ENCODE results near the gene SEC14L3. TPM values are rescaled to one million over a fixed set of nuclear protein-coding genes. Genes with fewer than 3 reads are reported as not detected.
"Not testable (repeated sequence)": the region's sequence is repeated elsewhere in the genome, so short reads cannot be mapped to it uniquely, and the experiment has no call there.

Gene SEC14L3
- total RNA-seq, 1 experiment from 2014 or later, result not detected

- no peak overlapping the region for H3K4me3 Mint-ChIP-seq (ENCODE audit: low read depth, unreplicated experiment)
- H3K4me1 Mint-ChIP-seq (ENCODE audit: low read depth, unreplicated experiment), result no peaks in the 10 kb centered on the region
- intact Hi-C loops (cut with micrococcal nuclease; ENCODE audit: unreplicated experiment), result no loop called here
- H3K27ac Mint-ChIP-seq (ENCODE audit: unreplicated experiment), result peak overlapping the region; percentile 28
- TF ChIP-seq, protein P1, sequence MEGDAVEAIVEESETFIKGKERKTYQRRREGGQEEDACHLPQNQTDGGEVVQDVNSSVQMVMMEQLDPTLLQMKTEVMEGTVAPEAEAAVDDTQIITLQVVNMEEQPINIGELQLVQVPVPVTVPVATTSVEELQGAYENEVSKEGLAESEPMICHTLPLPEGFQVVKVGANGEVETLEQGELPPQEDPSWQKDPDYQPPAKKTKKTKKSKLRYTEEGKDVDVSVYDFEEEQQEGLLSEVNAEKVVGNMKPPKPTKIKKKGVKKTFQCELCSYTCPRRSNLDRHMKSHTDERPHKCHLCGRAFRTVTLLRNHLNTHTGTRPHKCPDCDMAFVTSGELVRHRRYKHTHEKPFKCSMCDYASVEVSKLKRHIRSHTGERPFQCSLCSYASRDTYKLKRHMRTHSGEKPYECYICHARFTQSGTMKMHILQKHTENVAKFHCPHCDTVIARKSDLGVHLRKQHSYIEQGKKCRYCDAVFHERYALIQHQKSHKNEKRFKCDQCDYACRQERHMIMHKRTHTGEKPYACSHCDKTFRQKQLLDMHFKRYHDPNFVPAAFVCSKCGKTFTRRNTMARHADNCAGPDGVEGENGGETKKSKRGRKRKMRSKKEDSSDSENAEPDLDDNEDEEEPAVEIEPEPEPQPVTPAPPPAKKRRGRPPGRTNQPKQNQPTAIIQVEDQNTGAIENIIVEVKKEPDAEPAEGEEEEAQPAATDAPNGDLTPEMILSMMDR (IDR thresholded peaks at IDR 0.05; ENCODE audit: unreplicated experiment), result no peak
- peaks cover 77% of the 10 kb centered on the region for H3K27me3 Mint-ChIP-seq (ENCODE audit: unreplicated experiment)
- no TSS peak for BruUV-seq (replicated peaks)
- CTCF ChIA-PET, result no interaction called here
- no peak for DNase-seq
- H3K36me3 Mint-ChIP-seq (ENCODE audit: insufficient read depth, unreplicated experiment), result no peaks in the 10 kb centered on the region
- H3K9me3 Mint-ChIP-seq (ENCODE audit: low read depth, unreplicated experiment), result no peaks in the 10 kb centered on the region
Observed at GRCh38 chr22:30474121-30474520, 2.3 kb upstream of the SEC14L3 start.

DNA sequence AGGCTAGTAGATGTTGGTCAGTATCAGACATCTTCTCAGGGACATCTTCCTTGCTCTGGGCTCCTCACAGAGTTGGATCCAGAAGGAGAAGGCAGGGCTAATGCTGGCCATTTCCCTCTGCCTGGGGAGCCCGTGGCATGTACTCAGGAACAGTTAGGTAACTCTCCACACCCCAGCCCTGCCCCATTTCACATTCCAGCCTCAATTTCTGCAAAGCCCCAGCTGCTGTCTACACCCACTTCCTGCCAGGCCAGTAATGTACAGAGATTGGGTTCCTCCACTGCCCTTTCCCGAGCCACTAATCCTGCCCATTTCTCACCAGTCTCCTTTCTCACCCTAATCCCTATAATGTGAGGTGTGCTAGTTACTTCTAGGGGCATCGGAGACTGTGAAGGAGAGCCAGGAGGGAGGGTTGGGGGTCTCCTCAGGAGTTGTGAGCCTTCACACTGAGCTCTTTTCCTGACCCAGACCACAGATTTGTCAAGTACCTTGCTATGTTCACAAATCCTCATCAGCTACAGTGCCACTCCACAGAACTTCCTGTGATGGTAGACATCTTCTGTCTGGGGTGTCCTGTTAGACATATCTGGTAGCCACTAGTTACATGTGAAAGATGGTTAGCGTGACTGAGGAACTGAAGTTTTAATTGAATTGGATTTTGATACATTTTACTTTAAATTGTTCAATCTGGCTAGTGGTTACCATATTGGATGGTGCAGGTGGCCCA is 1.3 kb upstream of the SEC14L3 start:
- H3K27ac Mint-ChIP-seq (ENCODE audit: unreplicated experiment), result no peak overlapping the region
- intact Hi-C loops (cut with micrococcal nuclease; ENCODE audit: unreplicated experiment), result no loop called here
- TF ChIP-seq, protein P1 (IDR thresholded peaks at IDR 0.05; ENCODE audit: unreplicated experiment), result no peak
- DNase-seq, result no peak
- H3K9me3 Mint-ChIP-seq (ENCODE audit: low read depth, unreplicated experiment), result no peaks in the 10 kb centered on the region
- H3K4me1 Mint-ChIP-seq (ENCODE audit: low read depth, unreplicated experiment), result no peaks in the 10 kb centered on the region
- H3K4me3 Mint-ChIP-seq (ENCODE audit: low read depth, unreplicated experiment), result no peak overlapping the region
- no peaks in the 10 kb centered on the region for H3K36me3 Mint-ChIP-seq (ENCODE audit: insufficient read depth, unreplicated experiment)
- H3K27me3 Mint-ChIP-seq (ENCODE audit: unreplicated experiment), result peaks cover 76% of the 10 kb centered on the region
- BruUV-seq (replicated peaks), result no TSS peak
- CTCF ChIA-PET, result interaction anchor here (0.8 kb wide), 1 partner anchor 11 kb away, joined by 3 read pairs; no protein-coding TSS in a partner anchor

- TF ChIP-seq, protein P1 (IDR thresholded peaks at IDR 0.05; ENCODE audit: unreplicated experiment), result no peak
- CTCF ChIA-PET, result interaction anchor here (1.2 kb wide), 1 partner anchor 9 kb away, joined by 3 read pairs; no protein-coding TSS in a partner anchor
Observed at GRCh38 chr22:30470655-30471054, 1.2 kb downstream of the SEC14L3 start.

GRCh38 chr22:30469165-30469564 is 2.7 kb downstream of the SEC14L3 start:
- no peaks in the 10 kb centered on the region for H3K9me3 Mint-ChIP-seq (ENCODE audit: low read depth, unreplicated experiment)
- no TSS peak for BruUV-seq (replicated peaks)
- CTCF ChIA-PET, result no interaction called here
- TF ChIP-seq, protein P1 (IDR thresholded peaks at IDR 0.05; ENCODE audit: unreplicated experiment), result no peak
- intact Hi-C loops (cut with micrococcal nuclease; ENCODE audit: unreplicated experiment), result no loop called here
- DNase-seq, result no peak
- no peaks in the 10 kb centered on the region for H3K4me1 Mint-ChIP-seq (ENCODE audit: low read depth, unreplicated experiment)
- H3K36me3 Mint-ChIP-seq (ENCODE audit: insufficient read depth, unreplicated experiment), result no peaks in the 10 kb centered on the region
- peaks cover 91% of the 10 kb centered on the region for H3K27me3 Mint-ChIP-seq (ENCODE audit: unreplicated experiment)
- no peak overlapping the region for H3K27ac Mint-ChIP-seq (ENCODE audit: unreplicated experiment)
- no peak overlapping the region for H3K4me3 Mint-ChIP-seq (ENCODE audit: low read depth, unreplicated experiment)

More at GRCh38 chr22:30470655-30471054, 1.2 kb downstream of the SEC14L3 start:
- no peak overlapping the region for H3K27ac Mint-ChIP-seq (ENCODE audit: unreplicated experiment)
- H3K36me3 Mint-ChIP-seq (ENCODE audit: insufficient read depth, unreplicated experiment), result no peaks in the 10 kb centered on the region
- no peak overlapping the region for H3K4me3 Mint-ChIP-seq (ENCODE audit: low read depth, unreplicated experiment)
- no peaks in the 10 kb centered on the region for H3K4me1 Mint-ChIP-seq (ENCODE audit: low read depth, unreplicated experiment)
- intact Hi-C loops (cut with micrococcal nuclease; ENCODE audit: unreplicated experiment), result no loop called here
- H3K9me3 Mint-ChIP-seq (ENCODE audit: low read depth, unreplicated experiment), result no peaks in the 10 kb centered on the region
- DNase-seq, result no peak
- peaks cover 84% of the 10 kb centered on the region for H3K27me3 Mint-ChIP-seq (ENCODE audit: unreplicated experiment)
- BruUV-seq (replicated peaks), result no TSS peak

DNA sequence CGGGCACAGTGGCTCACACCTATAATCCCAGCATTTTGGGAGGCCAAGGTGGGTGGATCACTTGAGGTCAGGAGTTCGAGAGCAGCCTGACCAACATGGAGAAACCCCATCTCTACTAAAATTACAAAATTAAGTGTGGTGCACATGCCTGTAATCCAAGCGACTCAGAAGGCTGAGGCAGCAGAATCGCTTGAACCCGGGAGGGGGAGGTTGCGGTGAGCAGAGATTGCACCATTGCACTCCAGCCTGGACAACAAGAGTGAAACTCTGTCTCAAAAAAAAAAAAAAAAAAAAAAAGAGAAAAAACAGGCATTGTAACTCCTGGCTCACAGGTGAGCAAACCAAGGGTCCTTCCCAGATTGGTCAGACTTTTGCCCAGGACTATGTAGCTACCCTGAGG is 11.3 kb downstream of the SEC14L3 start:
- BruUV-seq (replicated peaks); DNase-seq; CTCF ChIA-PET; H3K4me3 Mint-ChIP-seq (ENCODE audit: low read depth, unreplicated experiment); H3K9me3 Mint-ChIP-seq (ENCODE audit: low read depth, unreplicated experiment); H3K4me1 Mint-ChIP-seq (ENCODE audit: low read depth, unreplicated experiment); intact Hi-C loops (cut with micrococcal nuclease; ENCODE audit: unreplicated experiment); H3K27ac Mint-ChIP-seq (ENCODE audit: unreplicated experiment); H3K36me3 Mint-ChIP-seq (ENCODE audit: insufficient read depth, unreplicated experiment): not testable (repeated sequence)
- H3K27me3 Mint-ChIP-seq (ENCODE audit: unreplicated experiment), result peaks cover 70% of the 10 kb centered on the region
